Fibroblast of gingiva (primary cell): ENCODE data around the gene PI3.
A peak's percentile ranks its signal among the peaks of the same experiment; 100 is the strongest.
"Not testable (repeated sequence)": the region's sequence is repeated elsewhere in the genome, so short reads cannot be mapped to it uniquely, and the experiment has no call there.

Experiments
- DNase-seq: peaks from one replicate; pipeline ENCODE4 v3.0.0-alpha.2; 2011; ENCODE audit warnings: low read depth

The PI3 gene, protein sequence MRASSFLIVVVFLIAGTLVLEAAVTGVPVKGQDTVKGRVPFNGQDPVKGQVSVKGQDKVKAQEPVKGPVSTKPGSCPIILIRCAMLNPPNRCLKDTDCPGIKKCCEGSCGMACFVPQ

GRCh38 chr20:45174434-45175364 lies at the start of gene PI3:
TSS of gene PI3 (plus strand) at chr20:45174902. CDS start at chr20:45174923, 21 bp downstream.
- no peak for DNase-seq

DNA sequence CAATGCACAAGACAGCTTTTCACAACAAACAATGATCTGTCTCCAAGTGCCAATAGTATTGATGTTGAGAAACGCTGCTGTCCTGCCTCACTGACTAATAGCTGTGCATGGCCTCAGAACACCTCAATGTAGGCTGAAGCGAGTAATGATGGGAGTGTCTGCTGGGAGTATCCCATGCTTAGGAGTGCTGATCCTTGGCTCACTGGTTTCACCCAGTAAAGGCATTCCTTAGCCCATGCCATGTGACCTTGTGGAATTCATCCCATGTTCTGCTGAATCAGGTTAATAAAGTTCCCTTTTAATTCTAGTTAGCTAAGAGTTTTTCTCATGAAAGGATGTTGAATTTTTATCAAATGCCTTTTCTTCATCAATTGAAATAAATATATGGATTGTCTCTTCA lies 46.6 kb upstream of the PI3 start:
- no peak for DNase-seq

- DNase-seq, result no peak
These were observed 37.8 kb upstream of the PI3 start for GRCh38 chr20:45136911-45137310.

- DNase-seq, result no peak
These were observed 36.0 kb upstream of the PI3 start for GRCh38 chr20:45138561-45139300.

GRCh38 chr20:45139733-45140375 lies 34.8 kb upstream of the PI3 start:
- DNase-seq, result not testable (repeated sequence)

DNA sequence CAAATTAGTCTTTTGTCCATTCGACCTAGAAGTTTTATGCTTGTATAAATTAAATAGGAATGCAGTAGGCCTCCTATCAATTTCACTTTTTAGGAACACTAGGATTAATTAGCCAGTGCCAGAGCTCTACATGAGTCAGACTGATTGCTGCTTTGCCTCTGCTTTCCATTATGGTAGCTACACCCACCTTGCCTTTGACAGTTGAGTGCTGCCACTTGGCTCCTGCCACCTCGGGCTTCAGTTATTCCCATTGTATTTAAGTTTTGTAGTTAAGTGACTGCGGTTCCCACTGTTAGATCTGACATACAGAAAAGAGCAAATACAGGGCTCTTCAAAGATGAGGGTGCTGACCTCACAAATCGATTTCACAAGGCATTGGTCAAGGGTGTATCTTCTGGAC lies 33.9 kb upstream of the PI3 start:
- no peak for DNase-seq

- no peak for DNase-seq
These were observed 25.6 kb upstream of the PI3 start for GRCh38 chr20:45149062-45149461.

- no peak for DNase-seq
These were observed 22.3 kb upstream of the PI3 start for GRCh38 chr20:45152405-45152804.

GRCh38 chr20:45153147-45153546 lies 21.6 kb upstream of the PI3 start:
- no peak for DNase-seq

- no peak for DNase-seq
These were observed 20.9 kb upstream of the PI3 start for GRCh38 chr20:45153752-45154151.

- no peak for DNase-seq
These were observed 20.5 kb upstream of the PI3 start for GRCh38 chr20:45154183-45154582.

DNA sequence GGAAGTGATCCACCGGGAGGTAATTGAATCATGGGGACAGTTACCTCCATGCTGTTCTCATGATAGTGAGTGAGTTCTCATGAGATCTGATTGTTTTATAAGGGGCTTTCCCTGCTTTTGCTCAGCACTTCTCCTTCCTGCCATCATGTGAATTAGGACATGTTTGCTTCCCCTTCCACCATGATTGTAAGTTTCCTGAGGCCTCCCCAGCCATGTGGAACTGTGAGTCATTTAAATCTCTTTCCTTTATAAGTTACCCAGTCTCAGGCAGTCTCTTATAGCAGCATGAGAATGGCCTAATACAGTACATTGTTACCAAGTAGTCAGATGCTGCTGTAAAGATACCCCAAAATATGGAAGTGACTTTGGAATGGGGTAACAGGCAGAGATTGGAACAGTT lies 19.9 kb upstream of the PI3 start:
- DNase-seq, result not testable (repeated sequence)

DNA sequence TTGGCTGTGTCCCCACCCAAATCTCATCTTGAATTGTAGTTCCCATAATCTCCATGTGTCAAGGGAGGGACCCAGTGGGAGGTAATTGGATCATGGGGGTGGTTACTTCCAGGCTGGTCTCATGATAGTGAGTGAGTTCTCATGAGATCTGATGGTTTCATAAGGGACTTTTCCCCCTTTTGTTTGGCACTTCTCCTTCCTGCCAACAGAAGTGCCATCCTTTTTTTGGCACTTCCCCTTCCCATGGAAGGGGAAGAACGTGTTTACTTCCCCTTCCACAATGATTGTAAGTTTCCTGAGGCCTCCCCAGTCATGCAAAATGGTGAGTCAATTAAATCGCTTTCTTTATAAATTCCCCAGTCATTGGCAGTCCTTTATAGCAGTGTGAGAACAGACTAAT lies 18.0 kb upstream of the PI3 start:
- no peak for DNase-seq

GRCh38 chr20:45157962-45158361 lies 16.7 kb upstream of the PI3 start:
- peak; percentile 52 for DNase-seq

DNA sequence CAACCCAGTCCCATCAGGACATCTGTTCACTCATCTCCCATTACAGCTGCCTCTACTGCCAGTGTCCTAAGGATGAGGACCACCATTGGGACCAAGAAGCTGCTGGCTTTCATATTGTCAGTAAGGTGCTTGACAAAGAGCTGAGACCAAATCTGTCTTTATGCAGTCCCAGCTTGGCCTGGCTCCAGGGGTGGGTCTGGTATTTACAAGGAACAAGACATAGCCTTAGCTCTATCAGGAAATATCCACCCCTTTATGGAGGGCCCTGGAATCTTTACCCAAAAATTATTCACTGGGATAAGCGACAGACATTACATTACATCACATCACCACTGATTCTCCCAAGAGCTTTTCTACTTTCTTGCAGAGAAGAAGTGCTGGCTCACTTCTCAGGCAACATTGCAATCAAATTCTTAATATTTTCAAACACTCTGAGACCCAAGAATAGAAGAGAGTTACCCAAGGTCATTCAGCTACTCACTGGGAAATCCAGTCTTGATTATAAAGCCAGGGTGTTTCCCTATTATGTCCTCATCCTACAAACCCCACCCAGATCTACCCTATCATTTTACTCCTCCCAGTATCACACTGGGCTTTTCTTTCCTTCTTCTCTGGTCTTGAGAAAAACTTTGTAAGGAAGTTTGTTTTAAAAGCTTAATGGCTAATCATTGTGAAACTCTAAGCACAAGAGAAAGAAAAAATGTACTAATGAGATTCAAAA lies 11.5 kb upstream of the PI3 start:
- DNase-seq, result no peak

DNA sequence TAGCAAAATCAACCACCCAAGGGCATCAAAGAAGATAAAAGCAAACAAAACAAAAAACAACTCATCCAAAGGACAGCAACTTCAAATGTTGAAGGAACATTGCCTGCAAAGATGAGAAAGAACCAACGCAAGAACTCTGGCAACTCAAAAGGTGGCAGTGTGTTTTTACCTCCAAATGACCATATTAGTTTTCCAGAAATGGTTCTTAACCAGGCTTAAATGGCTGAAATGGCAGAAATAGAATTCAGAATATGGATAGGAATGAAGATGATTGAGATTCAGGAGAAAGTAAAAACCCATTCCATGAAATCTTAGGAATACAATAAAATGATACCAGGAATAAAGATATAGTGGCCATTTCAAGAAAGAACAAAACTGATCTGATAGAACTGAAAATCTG lies 9.8 kb upstream of the PI3 start:
- DNase-seq, result no peak

- no peak for DNase-seq
These were observed 1.2 kb upstream of the PI3 start for GRCh38 chr20:45173522-45173921.

DNA sequence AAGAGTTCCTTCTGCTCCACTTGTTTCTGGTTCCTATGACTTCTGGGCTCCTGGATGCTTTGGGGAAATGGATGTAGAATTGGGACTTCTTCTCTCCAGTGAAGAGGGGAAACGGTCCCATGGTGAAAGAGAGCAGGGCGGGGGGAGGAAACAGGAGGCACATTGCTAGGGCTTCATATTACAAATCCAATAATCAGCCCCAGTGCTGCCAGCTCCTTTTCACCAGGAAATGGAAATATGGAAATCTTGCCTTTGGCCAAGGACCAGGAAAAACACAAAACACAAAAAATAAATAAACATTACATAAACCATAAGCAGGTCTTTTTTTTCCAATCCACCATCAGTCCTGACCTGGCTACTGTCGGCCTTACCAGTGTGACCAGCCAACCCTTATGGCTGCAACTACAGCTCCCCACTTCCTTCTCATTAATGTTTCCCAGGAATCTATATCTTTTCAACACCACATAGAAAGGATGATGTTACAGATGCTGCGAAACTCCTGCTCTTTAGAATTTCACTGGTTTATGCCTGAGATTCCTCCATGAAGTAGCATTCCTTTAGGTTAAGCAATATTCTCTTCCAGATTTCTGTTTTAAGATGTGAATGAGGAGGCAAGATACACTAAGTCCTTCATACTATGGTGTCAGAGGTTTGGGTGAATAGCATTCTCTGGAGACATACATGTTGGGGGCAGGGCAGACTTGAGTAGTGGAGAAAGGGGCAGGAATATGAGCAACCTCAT lies 2.0 kb downstream of the PI3 start:
- no peak for DNase-seq

DNA sequence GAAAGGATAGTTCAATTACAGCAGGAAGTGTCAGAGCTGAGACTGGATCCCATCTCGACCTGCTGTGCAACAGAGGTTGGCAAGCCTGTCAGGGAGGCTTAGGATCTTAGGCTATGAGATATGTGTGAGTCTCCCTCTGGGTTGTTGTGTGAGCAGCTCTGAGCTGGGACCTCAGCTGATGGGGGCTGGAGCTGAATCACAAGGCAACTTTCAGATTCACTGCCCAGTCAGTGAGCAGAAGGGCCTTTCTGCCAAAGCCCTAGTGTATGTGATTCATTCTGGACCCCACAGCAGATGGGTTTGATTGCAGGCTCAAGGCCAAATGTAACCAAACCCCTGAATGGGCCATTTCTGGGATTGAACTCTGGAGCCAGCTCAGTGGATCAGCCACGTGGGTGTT lies 4.5 kb downstream of the PI3 start:
- DNase-seq, result no peak

DNA sequence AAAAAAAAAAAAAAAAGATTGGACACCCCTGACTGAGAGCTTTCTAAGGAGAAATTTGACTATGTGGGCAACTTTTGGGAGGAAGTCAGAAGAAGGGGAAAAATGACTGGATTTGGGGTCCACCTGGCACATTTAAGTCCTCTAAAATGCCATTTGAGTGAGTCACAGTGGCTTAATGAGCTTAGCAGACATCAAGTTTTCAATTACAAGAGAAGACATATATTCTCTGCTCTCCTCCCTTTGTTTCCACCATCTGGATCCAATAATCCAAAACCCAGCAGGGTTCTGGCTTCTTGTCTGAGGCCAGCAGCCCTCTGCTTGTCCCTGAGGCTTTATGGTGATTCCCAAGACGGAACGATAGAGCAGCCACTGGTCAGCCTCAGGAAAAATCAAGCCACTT lies 6.9 kb downstream of the PI3 start:
- peak; percentile 15 for DNase-seq

DNA sequence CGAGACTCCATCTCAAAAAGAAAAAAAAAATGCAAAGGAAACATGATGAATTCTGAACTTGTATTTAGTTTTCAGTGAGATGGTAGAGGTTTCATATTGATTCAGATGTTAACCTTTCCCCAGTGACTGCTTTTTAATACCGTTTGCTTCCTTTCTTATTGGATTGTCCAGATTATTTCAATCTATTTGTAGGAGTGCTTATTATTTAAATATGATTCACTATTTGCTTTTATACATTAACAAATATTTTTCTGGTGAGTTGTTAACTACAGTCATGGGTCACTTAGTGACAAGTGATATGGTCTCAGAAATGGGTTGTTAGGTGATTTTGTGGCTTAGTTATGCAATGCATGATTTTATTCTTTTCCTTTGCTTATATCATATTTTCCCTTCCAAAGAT lies 8.4 kb downstream of the PI3 start:
- no peak for DNase-seq
